GM19397 (cell line): ENCODE results near the gene CSE1L.
"Not testable (repeated sequence)": the region's sequence is repeated elsewhere in the genome, so short reads cannot be mapped to it uniquely, and the experiment has no call there.

ENCODE experiments used
- ATAC-seq: cut with Tn5 transposase; IDR thresholded peaks from one replicate; pipeline ENCODE4 v1.9.1; 2021; ENCODE audit warnings: mild to moderate bottlenecking, moderate library complexity; ENCODE audit not compliant: unreplicated experiment

The CSE1L gene

GRCh38 chr20:49118307-49118706 is 72.2 kb downstream of the CSE1L start:
- ATAC-seq: no peak

- no peak for ATAC-seq
Observed at GRCh38 chr20:49119988-49120387, 73.9 kb downstream of the CSE1L start.

- no peak for ATAC-seq
Observed at GRCh38 chr20:49122920-49123319, 76.8 kb downstream of the CSE1L start.

GRCh38 chr20:49123982-49124381 is 77.9 kb downstream of the CSE1L start:
- ATAC-seq: no peak

- ATAC-seq: no peak
Observed at GRCh38 chr20:49132995-49133478, 86.9 kb downstream of the CSE1L start.

- ATAC-seq: no peak
Observed at GRCh38 chr20:49133571-49133970, 87.5 kb downstream of the CSE1L start.

GRCh38 chr20:49134797-49135196 is 88.7 kb downstream of the CSE1L start:
- not testable (repeated sequence) for ATAC-seq

- no peak for ATAC-seq
Observed at GRCh38 chr20:49136817-49137571, 90.9 kb downstream of the CSE1L start.

GRCh38 chr20:49138431-49138830 is 92.3 kb downstream of the CSE1L start:
- no peak for ATAC-seq

GRCh38 chr20:49140411-49140810 is 94.3 kb downstream of the CSE1L start:
- ATAC-seq: no peak

GRCh38 chr20:49140834-49141233 is 94.7 kb downstream of the CSE1L start:
- ATAC-seq: no peak
